ENCODE data around the gene CFAP221.

CFAP221 gene

DNA sequence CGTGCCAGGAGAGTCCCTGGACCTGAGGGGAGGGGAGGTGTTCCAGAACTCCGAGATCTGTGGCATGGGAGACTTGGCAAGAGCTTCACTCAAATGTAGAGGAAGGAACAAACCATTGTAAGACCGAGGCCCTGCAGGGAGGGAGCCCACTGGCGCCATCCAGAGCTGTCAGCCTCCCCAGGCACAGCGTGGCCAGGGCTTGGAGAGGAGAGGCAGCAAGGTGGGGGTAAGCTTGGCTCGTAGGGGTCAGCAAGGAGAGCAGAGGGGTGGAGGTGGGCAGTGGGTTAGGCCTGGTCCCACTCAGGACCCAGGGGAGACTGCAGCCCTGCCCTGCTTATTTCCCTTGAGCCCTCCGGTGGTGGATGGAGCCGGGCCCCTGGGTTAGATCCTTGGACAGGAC is 138.3 kb downstream of the CFAP221 start:
- no peak for DNase-seq

DNA sequence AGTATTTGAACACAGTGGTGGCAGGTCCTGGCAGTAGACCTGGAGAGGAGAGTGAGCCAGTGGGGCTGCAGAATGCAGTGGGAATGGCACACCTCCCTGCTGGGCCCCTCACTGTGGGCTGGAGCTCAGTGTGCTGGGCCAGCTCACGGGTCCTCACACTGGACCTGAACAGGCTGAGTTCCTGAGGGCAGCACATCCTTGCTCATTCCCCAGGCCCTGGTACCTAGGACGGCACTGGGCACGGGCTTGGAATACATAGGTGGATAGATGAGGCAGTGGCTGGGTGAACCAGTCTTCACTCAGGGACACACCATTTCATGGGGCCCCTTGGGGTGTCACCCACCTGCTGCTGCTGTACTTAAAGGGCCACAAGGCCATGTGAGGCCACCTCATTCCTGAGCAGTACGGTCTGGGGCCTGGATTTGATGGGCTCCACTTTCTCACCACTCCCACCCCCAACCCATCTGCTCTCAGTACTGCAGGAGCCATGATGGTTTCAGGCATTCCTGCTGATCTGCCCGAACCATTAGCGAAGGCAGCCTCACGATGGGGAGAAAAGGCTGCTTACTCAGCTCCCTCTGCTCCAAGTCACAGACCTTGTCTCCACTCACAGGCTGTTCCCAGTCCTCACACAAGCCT is 138.9 kb downstream of the CFAP221 start:
- no peak for DNase-seq

DNA sequence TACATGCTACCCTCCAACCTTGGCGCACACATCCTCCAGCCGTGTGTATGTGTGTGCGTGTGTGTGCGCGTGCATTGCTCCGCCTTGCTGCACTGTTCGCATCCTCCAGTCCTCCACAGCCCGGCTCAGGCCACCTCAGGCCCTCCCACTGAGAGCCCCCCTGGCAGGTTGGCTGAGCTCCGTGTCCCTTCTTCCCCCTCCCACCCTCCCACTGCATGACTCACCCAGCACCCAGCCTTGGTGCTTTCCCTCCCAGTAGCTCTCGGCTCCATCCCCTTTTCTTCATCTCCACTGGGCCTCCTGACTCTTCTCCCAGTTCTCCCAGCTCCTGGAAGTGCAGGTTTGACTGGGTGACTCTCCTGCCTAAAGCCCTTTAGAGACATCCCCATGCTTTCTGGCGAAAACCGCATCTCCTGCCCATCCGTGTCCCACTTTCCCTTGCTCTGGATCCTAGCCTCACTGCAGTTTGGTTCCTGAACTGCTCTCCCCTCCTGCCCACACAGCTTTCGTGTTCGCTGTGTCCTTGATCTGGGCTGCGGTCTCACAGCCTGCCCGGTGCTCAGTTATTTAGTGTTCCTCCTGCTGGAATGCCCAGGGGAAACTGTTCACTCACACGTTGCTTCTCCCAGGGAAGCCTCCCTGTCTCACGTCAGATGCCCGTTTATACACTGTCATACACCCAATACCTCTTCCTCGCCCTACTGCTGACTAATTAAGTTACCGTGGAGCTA is 139.6 kb downstream of the CFAP221 start:
- no peak for DNase-seq

DNA sequence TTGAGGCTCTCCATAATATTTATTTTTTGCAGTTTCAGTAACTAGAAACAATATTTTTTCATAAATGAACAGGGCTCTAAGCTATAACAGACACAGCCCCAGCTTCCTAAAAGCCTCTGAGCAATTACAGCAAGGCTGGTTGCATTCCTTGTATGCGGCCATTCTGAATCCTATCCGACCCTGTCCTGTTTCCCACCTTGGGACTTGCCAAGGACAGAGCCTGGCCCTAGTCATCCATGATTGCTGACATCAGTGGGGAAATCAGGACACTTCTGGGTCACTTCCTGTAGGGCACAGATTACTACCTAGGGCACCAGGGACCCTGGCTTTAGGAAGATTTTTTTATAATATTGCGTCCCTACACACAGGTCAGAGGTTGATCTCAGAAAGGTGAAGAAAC is 140.3 kb downstream of the CFAP221 start:
- no peak for DNase-seq

DNA sequence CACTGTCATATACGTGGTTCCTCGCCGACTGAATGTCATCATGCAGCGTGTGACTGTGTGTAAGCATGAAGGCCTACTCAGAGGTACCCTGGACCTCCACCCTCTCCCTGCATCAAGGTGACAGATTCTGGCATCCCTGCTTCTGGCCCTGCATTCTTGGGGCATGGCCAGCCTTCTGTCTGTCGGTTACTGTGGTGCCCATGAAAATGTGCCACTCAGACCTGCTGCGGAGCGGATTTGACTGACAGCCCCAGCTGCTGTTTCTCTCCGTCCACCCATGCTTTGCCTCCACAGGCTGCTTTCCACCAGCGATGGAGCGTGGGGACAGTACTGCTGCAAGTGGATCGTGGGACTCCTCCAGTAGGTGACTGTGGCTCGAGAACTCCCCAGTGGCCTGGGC is 144.4 kb downstream of the CFAP221 start:
- no peak for DNase-seq

DNA sequence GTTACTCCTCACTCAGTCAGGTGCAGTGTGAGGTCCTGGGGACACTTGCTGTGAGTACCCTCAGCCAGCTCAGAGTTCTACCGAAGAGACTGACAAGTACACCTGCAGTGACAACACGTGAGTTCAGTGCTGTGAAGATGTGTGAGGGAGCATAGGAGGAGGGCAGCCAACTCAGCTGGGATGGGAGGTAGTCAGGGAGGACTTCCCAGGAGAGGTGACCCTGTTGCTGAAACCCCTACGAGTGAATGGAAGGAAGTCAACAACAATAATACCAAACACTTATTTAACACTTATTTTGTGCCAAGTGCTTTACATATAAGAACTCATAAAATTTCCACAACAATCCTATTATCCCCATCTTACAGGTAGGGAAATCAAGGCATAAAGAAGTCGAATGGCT is 145.0 kb downstream of the CFAP221 start:
- DNase-seq, result no peak

DNA sequence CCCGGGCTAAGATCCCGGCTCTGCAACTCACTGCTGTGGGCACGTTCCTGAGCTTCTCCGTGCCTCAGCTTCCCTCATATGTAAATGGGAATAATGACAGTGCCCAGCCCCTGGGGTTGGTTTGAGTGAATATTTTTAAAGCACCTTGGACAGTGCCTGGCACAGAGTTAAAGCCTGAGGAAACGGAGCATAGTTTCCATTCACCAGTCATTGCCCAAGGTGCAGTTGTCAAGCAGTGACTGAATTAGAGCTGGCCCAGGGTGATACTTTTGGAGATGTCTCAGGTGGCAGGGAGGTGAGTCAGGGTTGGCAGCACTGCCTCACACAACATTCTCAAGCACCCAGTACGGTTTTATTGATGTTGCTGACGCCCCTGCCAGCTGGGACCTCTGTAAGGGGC is 146.9 kb downstream of the CFAP221 start:
- DNase-seq, result no peak

DNA sequence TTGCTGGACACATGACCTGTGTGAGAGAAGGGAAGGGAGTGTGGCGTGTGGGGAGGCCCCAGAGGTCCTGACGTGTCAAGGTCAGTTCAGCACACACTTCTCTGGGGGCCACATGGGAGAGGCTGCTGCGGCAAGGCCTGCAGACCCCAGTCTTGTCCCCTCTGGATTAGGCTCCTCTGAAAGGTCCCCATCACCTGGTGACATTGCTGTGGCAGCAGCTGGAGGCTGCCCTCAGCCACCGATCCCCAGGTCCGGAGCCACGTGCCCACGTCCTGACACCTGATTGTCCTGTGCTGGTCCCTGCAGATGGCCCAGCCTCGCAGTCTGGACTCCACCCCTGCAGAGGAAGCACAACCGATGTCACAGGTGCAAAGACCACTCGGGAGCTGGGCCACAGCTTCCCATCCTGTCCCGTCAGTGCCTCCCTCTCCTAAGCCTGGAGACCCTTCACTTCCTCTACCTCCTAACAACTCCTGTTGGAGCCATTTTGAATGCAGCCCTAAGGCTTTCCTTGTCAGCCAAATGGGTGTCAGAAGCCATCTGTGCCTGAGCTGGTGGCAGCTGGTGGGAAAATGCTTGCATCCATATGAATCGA is 147.5 kb downstream of the CFAP221 start:
- no peak for DNase-seq

DNA sequence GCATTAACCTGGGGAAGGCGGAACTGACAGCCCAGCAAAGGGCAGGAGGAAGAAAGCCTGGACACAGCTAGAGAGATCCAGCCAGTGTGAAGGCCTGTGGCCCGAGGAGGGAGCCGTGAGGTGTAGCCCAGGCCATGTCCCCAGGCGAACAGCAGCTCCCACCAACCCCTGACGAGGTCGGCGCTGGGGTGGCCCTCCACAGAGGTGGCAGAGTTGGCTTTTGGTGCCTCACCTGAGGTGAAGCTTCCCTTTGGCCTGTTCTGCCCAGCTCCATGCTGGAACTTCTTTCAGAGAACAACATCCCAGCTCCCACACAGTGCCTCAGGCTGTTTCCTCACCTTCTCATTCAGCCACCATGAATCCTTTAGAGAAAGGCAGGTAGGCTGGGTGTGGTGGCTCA is 148.1 kb downstream of the CFAP221 start:
- no peak for DNase-seq

DNA sequence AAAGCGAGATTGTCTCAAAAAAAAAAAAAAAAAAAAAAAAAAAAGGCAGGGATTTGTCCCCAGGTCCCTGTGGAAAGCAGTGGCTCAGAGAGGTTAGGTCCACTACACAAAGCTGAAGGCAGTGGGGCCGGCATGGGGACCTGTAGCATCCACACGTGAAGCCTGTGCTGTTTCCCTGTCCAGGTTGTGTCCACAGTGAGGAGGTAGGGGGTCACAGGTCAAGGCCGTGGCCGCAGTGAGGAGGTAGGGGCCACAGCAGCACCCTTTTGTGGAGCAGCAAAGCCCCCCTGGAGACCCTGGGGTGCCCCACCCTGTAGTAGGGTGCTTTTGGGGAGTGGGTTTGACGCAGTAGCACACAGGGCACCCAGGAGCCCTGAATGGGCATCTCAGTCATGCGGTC is 148.7 kb downstream of the CFAP221 start:
- no peak for DNase-seq

DNA sequence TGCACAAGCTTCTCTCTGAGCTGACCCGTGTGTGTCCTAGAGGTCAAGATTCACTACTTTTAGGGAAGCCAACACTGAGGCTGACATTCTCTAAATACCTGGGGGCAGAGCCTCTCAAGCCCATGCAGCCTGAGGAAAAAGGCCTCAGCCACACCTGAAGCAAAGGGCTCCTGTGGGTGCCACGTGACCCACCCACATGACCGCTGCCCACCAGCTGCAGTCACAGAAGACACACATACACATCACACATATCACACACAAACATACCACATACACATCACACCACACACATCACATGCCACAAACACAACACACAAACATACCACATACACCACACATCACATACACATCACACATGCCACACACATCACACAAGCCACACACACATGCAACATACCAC is 149.3 kb downstream of the CFAP221 start:
- no peak for DNase-seq

DNA sequence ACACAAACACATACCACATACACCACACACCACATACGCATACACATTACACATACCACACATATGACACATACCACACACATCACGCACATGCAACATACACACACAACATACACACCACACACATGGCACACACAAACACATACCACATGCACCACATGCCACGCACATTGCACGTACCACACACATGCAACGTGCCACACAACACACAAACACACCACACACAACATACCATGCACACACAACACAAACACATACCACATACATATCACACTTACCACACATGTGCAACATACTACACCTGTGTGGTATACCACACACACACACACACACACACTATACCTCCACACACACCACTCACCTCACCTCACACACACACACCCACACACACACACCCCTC is 149.7 kb downstream of the CFAP221 start:
- DNase-seq, result no peak

DNA sequence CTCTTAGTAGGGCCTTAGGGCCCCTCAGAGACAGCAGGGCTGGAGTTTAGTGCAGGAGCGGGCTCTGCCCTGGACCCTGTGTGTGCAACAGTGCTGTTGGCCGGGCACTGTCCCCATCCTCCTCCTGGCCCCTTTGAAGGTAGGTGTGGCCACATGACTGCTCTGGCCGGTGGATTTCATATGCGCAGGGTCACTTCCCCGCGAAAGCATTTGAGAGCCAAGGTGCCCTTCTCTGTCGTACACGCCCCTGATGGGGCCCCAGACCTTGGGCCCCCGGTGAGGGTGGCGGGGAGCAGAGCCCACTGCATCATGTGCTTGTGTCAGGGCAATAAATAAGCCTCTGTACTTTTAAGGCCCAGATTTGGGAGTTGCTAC is 150.2 kb downstream of the CFAP221 start:
- no peak for DNase-seq

DNA sequence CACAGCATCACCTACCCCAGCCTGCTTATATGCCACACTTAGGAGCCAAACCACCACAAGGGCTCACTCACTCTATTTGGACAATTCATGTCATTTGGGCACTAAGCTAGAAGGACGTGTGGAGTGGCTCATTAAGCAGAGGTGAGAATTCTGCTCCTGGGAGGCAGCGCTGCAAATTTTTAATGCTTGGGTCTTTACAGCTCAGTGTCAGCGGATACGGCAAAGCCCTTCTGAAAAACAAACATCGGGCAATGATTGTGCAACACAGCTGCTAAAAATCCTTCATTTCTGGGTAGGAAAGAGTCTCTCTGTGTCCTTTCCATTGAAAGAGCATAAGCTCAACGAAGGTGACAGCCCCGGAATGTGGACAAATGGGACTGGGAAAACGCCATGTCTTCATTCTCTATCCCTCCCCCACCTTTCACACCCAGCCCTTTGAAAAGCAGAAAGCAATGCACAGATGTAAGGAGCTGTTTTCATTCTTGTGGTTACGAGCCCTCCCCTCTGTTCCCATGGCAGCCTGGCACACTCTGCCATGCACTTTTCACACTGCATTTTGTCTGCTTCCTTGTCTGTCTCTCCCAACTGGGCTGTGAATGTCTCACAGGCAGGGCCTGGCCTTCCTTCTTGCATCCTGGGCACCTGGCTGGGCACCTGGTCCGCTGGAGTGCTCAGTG is 150.7 kb downstream of the CFAP221 start:
- no peak for DNase-seq

DNA sequence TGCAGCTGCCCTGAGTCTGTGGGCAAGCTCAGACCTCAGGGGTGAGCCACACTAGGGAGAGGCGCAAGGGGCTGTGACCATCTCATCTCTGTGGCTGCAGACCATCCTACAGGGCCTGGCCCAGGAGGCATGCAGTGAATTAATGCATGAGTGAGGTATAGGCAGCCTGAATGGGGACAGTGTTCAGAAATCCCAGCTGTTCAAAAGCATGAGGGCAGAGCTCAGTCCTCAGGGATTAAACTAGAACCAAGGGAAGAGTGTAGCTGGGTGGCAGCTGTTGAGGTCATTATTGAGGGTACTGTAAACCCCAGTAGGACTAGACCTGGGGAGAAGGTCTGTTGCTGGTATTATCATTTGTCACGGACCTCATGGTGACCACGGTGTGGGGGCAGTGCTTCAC is 151.8 kb downstream of the CFAP221 start:
- DNase-seq, result no peak

DNA sequence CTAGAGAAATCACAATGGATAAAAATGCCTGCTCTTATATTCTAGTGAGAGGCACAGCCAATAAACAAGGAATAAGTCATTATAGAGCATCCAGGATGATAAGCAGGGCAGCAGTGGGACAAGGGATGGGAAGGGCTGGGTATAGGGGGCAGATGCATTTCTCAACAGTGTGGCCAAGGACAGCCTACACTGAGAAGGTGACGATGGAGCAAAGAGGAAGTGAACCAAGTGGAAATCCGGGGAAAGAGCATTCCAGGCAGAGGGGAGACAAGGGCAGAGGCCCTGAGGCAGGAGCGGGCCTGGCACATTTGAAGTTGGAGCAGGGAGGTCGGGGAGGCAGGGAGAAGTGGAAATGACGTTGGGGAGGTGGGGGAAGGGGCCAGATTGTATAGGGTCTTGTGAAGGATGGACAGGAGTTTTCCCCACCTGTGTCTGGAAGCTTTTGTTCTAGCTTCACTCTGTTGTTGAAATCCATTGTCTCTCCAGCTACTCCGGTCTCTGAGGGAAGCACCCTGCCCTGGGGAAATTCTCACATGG is 152.3 kb downstream of the CFAP221 start:
- DNase-seq, result no peak

DNA sequence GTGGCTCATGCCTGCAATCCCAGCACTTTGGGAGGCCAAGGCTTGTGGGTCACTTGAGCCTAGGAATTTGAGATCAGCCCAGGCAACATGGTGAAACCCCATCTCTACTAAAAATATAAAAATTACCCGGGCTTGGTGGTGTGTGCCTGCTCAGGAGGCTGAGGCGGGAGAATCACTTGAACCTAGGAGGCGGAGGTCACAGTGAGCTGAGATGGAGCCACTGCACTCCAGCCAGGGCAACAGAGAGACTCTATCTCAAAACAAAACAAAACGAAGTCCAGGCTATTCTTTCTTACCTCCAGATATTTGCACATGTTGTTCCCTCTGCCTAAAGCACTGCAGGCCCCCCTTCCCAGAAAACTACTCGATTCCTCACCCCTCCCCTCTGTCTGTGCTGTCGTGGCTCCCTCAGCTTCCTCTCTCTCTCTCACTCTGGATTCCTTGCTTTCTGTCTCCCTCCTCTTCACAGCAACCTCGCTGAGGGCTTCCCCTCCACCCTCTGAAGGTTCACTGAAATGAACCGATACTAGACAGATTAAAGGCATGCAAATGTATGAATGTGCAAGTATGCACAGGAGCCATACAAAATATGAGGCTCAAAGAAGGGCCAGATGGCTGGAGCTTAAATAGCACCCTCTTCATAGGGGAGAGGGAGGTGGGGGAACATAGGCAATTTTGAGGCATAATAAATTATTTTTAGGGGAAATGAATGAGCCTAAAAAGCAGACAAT is 153.2 kb downstream of the CFAP221 start:
- DNase-seq, result no peak

DNA sequence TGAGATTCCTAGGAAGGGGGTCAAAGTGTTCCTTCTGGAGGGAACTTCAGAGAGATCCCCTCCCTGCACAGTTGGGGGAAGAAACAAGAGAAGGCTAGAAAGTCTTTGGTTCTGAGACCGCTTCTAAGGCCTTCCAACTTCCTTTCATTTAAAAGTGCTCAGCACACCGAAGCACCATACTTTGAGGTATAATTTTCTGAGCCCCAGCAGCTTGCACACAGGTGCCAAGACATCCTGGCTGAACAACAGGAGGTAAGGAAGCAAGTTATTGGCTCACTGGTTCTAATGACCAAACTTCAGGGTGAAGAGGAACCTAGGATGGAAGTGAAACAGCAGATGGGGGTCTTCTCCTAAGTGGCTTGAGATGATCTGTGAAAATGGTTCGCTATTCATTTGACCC is 154.0 kb downstream of the CFAP221 start:
- DNase-seq, result no peak

DNA sequence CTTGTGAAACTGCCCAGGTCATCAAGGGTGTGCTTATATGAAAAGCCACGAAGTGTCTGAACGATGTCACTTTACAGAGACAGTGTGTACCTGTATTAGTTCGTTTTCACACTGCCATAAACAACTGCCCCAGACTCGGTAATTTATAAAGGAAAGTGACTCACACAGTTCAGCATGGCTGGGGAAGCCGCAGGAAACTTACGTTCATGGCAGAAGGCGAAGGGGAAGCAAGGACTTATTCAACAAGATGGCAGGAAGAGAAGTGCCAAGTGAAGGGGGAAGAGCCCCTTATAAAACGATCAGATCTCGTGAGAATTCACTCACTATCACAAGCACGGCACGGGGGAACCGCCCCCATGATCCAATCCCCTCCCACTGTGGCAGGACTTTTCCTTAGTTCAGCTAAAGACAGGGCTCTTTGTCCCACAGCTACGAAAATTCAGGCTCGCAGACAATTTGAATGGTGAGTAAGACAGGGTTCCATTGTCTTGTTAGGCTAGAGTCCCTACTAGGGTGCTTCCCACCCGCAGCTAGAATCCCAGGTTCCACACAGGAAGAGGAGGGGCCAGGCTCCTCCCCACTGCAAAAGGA is 154.9 kb downstream of the CFAP221 start:
- no peak for DNase-seq

DNA sequence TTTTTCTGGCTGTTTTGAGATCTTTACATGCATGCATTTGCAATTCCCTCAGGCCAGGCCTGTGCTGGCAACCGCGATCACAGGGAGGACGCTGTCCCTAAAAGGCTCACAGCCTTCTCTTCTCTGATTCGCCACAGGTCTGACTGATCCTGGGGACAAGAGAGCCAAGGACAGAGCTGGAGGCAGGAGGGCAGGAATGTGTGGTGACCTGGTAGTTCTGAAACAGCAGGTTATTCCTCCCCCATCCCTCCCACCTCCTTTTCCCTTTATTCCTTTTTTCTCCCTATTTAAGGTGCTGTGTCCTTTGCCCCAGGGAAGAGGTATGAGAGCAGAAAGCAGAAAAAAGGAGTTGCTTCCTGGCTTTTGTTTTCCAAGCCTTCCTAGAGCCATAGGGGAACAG is 156.6 kb downstream of the CFAP221 start:
- DNase-seq, result no peak

DNA sequence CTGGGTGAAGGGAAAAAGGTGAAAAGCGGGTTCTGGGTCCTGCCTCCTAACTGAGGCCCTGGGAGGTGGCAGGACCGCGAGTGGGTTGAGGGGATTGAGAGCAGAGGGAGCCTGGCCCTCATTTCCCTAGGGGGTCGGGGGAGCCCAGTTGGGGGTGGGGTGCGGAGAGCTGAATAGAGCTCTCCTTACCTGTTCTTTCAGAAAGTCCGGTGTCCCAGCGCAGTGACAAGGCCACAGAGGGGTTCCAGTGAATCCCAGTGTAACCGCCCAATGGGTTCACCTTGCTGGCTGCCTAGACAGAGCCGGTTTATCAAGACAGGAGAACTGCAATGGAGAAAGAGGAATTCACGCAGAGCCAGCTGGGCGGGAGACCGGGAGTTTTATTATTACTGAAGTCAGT is 157.1 kb downstream of the CFAP221 start:
- no peak for DNase-seq

DNA sequence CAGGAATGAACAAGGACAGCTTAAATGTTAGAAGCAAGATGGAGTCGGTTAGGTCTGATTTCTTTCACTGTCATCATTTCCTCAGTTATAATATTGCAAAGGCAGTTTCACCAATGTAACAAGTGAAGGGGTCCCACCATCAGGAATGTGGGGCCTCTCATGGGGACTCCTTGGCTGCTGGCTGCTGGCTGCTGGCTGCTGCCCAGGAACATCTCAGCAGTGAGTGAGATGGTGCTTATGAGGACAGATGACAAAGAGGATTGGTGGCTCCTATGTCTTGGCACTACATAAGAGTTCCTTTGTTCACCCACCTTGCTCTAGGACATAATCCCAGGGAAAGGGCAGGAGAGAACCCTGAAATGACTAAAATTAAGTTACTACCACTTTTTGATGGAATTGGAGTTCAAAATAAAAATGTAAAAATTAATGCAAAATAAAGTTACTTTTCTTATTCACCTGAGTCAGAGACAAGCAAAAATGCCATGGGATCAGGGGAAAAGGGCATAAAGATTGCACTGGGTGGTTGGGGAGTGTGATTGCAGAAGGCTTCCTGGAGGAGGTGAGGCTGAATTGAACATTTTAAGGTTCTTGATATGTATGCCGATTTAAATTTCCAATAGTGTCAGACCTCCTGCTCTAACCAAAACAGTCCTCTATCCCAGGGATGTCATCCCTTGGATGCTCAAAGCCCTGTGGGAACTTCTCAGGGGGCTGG is 158.1 kb downstream of the CFAP221 start:
- no peak for DNase-seq
